Neural cell (in vitro differentiated cells): ENCODE data around the gene SET. TPM values are rescaled to one million over a fixed set of nuclear protein-coding genes. Genes with fewer than 3 reads are reported as not detected.

ENCODE experiments used
- H2AFZ ChIP-seq: fragments of 200-600, 300-800 bp; sonication (generic), shearing (Covaris generic); 2 replicates; pipeline ENCODE4 v1.6.0; 2014; ENCODE audit warnings: low read depth, mild to moderate bottlenecking, antibody characterized with exemption, low read length, moderate library complexity
- H3F3A ChIP-seq: fragments of 200-600 bp; shearing (Covaris generic); 2 replicates; pipeline ENCODE4 v1.6.1; 2016; ENCODE audit warnings: mild to moderate bottlenecking, moderate library complexity, mixed read lengths, antibody characterized with exemption, low read length; ENCODE audit not compliant: insufficient read depth, poor library complexity, severe bottlenecking
- H3K27ac ChIP-seq: fragments of 200-600, 300-800 bp; sonication (generic), shearing (Covaris generic); 2 replicates; pipeline ENCODE4 v1.5.1; 2014; ENCODE audit warnings: mild to moderate bottlenecking, low read length, moderate library complexity
- H3K27me3 ChIP-seq: fragments of 300-800, 200-600 bp; sonication (generic), shearing (Covaris generic); 2 replicates; pipeline ENCODE4 v1.6.0; 2014; ENCODE audit warnings: mild to moderate bottlenecking, low read depth, low read length, moderate library complexity; ENCODE audit not compliant: insufficient read depth
- H3K36me3 ChIP-seq: fragments of 300-800, 200-600 bp; sonication (generic), shearing (Covaris generic); 2 replicates; pipeline ENCODE4 v1.5.1; 2014; ENCODE audit warnings: mild to moderate bottlenecking, antibody characterized with exemption, low read length, moderate library complexity; ENCODE audit not compliant: insufficient read depth
- H3K4me2 ChIP-seq: fragments of 300-800, 200-600 bp; sonication (generic), shearing (Covaris generic); 2 replicates; pipeline ENCODE4 v1.6.0; 2014; ENCODE audit warnings: mild to moderate bottlenecking, low read length
- H3K4me3 ChIP-seq: fragments of 300-800, 200-600 bp; sonication (generic), shearing (Covaris generic); 2 replicates; pipeline ENCODE4 v1.5.1; 2014; ENCODE audit warnings: mild to moderate bottlenecking, low read length, moderate library complexity
- H3K79me2 ChIP-seq: fragments of 200-600 bp; shearing (Covaris generic); replicated peaks from 2 replicates; pipeline ENCODE4 v1.6.0; 2014; ENCODE audit warnings: mild to moderate bottlenecking, low read length, moderate library complexity; ENCODE audit not compliant: insufficient read depth
- H3K9ac ChIP-seq: fragments of 300-800, 200-600 bp; sonication (generic), shearing (Covaris generic); 2 replicates; pipeline ENCODE4 v1.6.1; 2016; ENCODE audit warnings: mild to moderate bottlenecking, low read length, mixed read lengths
- H3K9me2 ChIP-seq: fragments of 200-600 bp; shearing (Covaris generic); 2 replicates; pipeline ENCODE4 v1.6.1; 2016; ENCODE audit warnings: mild to moderate bottlenecking, low read length, mixed read lengths; ENCODE audit not compliant: insufficient read depth
- H3K9me3 ChIP-seq: fragments of 200-600, 300-800 bp; sonication (generic), shearing (Covaris generic); 2 replicates; pipeline ENCODE4 v1.6.1; 2016; ENCODE audit warnings: mild to moderate bottlenecking, mixed run types, low read length, moderate library complexity, mixed read lengths
- H4K20me1 ChIP-seq: fragments of 200-600 bp; shearing (Covaris generic); 2 replicates; pipeline ENCODE4 v1.6.1; 2016; ENCODE audit warnings: mild to moderate bottlenecking, mixed run types; ENCODE audit not compliant: insufficient read depth
- CTCF ChIP-seq: fragments of 450-650 bp; IDR thresholded peaks from 2 replicates; pipeline ENCODE4 v1.5.1; 2014; ENCODE audit warnings: antibody characterized with exemption, mild to moderate bottlenecking, moderate library complexity; ENCODE audit not compliant: poor library complexity, severe bottlenecking
- EP300 ChIP-seq: fragments of 450-650 bp; conservative IDR thresholded peaks from 2 replicates; pipeline ENCODE4 v1.6.1; 2014; ENCODE audit warnings: antibody characterized with exemption, mild to moderate bottlenecking, moderate library complexity; ENCODE audit not compliant: poor library complexity, severe bottlenecking
- EZH2 ChIP-seq: fragments of 200-600, 300-800 bp; shearing (Covaris generic), sonication (generic); IDR thresholded peaks from 2 replicates; pipeline ENCODE4 v1.6.1; 2014; ENCODE audit warnings: antibody characterized with exemption, low read length, borderline replicate concordance, mild to moderate bottlenecking; ENCODE audit not compliant: insufficient read depth, poor library complexity, severe bottlenecking
- MXI1 ChIP-seq: fragments of 450-650 bp; conservative IDR thresholded peaks from 2 replicates; pipeline ENCODE4 v1.6.1; 2014; ENCODE audit warnings: antibody characterized with exemption, mild to moderate bottlenecking; ENCODE audit not compliant: poor library complexity, severe bottlenecking
- POLR2AphosphoS5 ChIP-seq: IDR thresholded peaks from 2 replicates; pipeline ENCODE4 v1.6.1; 2012
- RAD21 ChIP-seq: fragments of 450-650 bp; conservative IDR thresholded peaks from 2 replicates; pipeline ENCODE4 v1.6.1; 2014; ENCODE audit warnings: antibody characterized with exemption, mild to moderate bottlenecking, moderate library complexity
- SMC3 ChIP-seq: fragments of 450-650 bp; conservative IDR thresholded peaks from 2 replicates; pipeline ENCODE4 v1.6.1; 2014; ENCODE audit warnings: antibody characterized with exemption, mild to moderate bottlenecking, moderate library complexity; ENCODE audit not compliant: poor library complexity
- TAF1 ChIP-seq: IDR thresholded peaks from 2 replicates; pipeline ENCODE4 v1.6.1; 2012; ENCODE audit warnings: low read depth
- polyA plus RNA-seq: library from polyadenylated mRNA; depleted of rRNA; stranded (reverse); fragments of >200 nt; gene quantifications from 2 replicates; pipeline ENCODE4 v1.2.3, GENCODE V29; 2014
- TF ChIP-seq, protein P1 (sequence below): IDR thresholded peaks from 2 replicates; pipeline ENCODE4 v1.6.1; 2012; ENCODE audit warnings: borderline replicate concordance

Gene SET
- polyA plus RNA-seq, 1 donor from 2014 or later: 855 TPM

GRCh38 chr9:128701227-128701854 is 12.3 kb downstream of the SET start:
- no peak overlapping the region for H3K9ac ChIP-seq
- TF ChIP-seq, protein P1, sequence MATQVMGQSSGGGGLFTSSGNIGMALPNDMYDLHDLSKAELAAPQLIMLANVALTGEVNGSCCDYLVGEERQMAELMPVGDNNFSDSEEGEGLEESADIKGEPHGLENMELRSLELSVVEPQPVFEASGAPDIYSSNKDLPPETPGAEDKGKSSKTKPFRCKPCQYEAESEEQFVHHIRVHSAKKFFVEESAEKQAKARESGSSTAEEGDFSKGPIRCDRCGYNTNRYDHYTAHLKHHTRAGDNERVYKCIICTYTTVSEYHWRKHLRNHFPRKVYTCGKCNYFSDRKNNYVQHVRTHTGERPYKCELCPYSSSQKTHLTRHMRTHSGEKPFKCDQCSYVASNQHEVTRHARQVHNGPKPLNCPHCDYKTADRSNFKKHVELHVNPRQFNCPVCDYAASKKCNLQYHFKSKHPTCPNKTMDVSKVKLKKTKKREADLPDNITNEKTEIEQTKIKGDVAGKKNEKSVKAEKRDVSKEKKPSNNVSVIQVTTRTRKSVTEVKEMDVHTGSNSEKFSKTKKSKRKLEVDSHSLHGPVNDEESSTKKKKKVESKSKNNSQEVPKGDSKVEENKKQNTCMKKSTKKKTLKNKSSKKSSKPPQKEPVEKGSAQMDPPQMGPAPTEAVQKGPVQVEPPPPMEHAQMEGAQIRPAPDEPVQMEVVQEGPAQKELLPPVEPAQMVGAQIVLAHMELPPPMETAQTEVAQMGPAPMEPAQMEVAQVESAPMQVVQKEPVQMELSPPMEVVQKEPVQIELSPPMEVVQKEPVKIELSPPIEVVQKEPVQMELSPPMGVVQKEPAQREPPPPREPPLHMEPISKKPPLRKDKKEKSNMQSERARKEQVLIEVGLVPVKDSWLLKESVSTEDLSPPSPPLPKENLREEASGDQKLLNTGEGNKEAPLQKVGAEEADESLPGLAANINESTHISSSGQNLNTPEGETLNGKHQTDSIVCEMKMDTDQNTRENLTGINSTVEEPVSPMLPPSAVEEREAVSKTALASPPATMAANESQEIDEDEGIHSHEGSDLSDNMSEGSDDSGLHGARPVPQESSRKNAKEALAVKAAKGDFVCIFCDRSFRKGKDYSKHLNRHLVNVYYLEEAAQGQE: no peak
- no peak for TF ChIP-seq MXI1
- TF ChIP-seq EZH2: no peak
- no peak for TF ChIP-seq CTCF
- no peak for TF ChIP-seq EP300
- no peak for TF ChIP-seq TAF1
- TF ChIP-seq POLR2AphosphoS5: no peak
- no peak for TF ChIP-seq SMC3
- TF ChIP-seq RAD21: no peak

DNA sequence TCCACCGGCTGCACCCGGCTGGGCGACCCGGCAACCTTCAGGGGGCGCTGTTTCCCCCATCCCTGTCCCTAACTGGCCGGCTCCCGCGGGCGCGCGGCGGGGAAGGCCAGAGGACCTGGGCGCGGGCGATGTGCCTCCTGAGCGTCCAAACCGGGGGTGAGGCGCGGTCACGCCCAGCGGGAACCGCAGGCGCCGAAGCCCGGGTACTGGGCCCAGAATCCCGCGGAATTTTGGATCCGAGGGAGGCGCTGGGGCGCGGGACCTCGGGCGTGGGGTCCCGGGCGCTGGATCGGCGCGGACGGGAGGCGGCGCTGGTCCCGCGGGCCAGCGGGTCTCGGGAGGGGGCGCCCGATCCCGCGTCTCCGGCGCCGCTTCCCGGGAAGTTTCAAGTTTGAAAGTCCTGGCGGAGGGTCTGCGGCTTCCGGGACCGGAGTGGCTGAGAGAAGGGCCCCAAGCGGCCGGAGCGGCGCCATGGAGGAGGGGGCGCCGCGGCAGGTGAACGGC is 13.5 kb downstream of the SET start, which contains the start of gene PKN3:
Gene PKN3, plus strand, starts transcription at position 59 of the 504 bp plus-strand sequence. Its CDS starts 413 bp downstream, at position 472.
- H3K36me3 ChIP-seq: no peaks in the 10 kb centered on the region
- no peak within 1 kb of the TSS for H3K27ac ChIP-seq
- no peak within 1 kb of the TSS for H3K4me2 ChIP-seq
- peak within 1 kb of the TSS; percentile 73 for H3K4me3 ChIP-seq
- H3K9me3 ChIP-seq: no peaks in the 10 kb centered on the region
- no peaks in the 10 kb centered on the region for H3F3A ChIP-seq
- peaks cover 3% of the 10 kb centered on the region for H3K27me3 ChIP-seq
- no peaks in the 10 kb centered on the region for H4K20me1 ChIP-seq
- peak; percentile 93 for TF ChIP-seq CTCF
- peak; percentile 63 for TF ChIP-seq SMC3
- TF ChIP-seq, protein P1: no peak
- peak; percentile 42 for TF ChIP-seq MXI1
- no peak for TF ChIP-seq POLR2AphosphoS5
- TF ChIP-seq EP300: no peak
- TF ChIP-seq EZH2: no peak
- TF ChIP-seq TAF1: no peak
- peak; percentile 58 for TF ChIP-seq RAD21
- no peak within 1 kb of the TSS for H2AFZ ChIP-seq
- H3K79me2 ChIP-seq: no peaks in the 10 kb centered on the region
- H3K9me2 ChIP-seq: no peaks in the 10 kb centered on the region
- H3K9ac ChIP-seq: peak within 1 kb of the TSS; percentile 45

More at GRCh38 chr9:128701227-128701854, 12.3 kb downstream of the SET start:
- Histone ChIP-seq H3F3A (no peaks in the 10 kb centered on the region), H3K27ac (no peak overlapping the region), H3K4me2 (no peak overlapping the region), H3K27me3 (peaks cover 3% of the 10 kb centered on the region), H2AFZ (no peak overlapping the region), H3K9me2 (no peaks in the 10 kb centered on the region), H3K79me2 (no peaks in the 10 kb centered on the region), H3K36me3 (no peaks in the 10 kb centered on the region), H4K20me1 (no peaks in the 10 kb centered on the region), H3K9me3 (no peaks in the 10 kb centered on the region), H3K4me3 (no peak overlapping the region)
